IPS DF 4.7 (cell line): ENCODE data around the gene BMP8A.
"Not testable (repeated sequence)": the region's sequence is repeated elsewhere in the genome, so short reads cannot be mapped to it uniquely, and the experiment has no call there.

ENCODE experiments used
- DNase-seq: peaks from one replicate; pipeline ENCODE4 v3.0.0-alpha.2; 2013; ENCODE audit warnings: low spot score; ENCODE audit errors: extremely low read depth

Gene BMP8A

DNA sequence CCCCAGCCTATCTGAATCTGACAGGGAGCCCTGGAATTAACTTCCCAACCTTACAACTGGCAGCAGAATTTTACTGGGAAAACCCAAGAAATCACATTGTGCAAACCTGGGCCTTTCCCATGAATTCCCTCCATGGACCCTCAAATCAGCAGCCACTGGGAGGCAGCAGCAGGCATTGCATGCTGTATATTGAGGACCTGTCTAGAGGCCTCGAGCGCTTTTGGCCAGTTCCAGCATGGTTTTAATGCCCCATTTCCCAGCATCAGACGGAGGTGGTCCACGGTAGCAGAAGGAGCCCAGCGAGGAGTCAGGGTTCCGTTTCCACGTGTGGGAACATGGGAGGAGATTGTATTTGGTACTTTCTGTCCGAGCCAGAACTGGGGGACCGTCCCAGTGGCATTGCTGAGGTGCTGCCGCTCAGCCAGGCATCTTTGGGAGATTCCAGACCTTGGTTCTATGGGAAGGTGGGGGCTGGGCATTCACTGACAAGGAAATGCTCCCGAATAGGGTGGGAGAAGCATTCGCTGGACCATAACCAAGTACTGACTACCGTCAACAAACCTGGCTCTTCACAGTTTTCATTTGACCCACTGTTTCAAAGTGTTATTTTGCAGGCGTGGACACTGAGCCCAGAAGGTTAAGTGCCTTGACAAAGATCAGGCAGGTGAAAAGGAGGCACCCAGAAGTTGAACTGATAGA, 15.9 kb downstream of the BMP8A start:
- DNase-seq, result no peak

DNA sequence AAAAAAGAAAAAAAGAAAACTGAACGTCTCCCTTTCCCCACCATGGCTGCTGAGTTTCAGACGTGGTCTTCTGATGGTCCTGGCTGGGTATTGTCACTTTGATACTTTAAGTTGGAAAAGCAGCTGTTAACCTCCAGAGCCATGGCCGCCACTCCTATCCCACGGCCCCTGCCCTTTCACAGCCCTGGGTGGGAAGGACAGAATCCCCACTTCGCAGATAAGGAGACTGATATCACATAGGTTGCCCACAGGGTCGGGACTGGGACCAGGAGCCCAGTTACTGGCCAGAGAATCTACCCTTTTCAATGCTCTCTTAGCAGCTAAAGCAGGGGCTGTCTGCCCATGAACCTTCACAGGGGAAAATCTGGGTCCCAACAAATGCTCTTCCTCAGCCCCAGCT, 16.8 kb downstream of the BMP8A start:
- no peak for DNase-seq

DNA sequence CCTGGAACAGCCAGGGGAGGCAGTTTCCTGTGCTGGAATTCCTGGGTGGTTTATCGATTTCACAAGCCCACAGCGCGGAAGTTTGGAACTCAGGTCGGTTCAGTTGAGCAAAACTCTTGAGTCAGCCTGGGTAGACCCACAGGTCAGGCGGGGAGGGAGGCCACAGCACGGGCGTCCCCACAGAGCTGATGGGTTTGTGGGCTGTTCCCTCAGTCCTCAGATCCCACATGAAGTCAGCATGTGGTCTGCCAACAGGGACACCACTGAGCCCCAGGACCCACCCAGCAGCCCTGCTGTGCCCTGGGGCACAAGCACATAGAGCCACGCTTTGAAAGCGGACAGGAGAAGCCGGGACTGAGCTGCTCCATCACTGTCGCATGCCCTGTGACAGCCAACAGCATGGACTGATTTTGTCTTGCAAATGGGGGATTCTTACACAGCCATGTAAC, 17.4 kb downstream of the BMP8A start:
- no peak for DNase-seq

DNA sequence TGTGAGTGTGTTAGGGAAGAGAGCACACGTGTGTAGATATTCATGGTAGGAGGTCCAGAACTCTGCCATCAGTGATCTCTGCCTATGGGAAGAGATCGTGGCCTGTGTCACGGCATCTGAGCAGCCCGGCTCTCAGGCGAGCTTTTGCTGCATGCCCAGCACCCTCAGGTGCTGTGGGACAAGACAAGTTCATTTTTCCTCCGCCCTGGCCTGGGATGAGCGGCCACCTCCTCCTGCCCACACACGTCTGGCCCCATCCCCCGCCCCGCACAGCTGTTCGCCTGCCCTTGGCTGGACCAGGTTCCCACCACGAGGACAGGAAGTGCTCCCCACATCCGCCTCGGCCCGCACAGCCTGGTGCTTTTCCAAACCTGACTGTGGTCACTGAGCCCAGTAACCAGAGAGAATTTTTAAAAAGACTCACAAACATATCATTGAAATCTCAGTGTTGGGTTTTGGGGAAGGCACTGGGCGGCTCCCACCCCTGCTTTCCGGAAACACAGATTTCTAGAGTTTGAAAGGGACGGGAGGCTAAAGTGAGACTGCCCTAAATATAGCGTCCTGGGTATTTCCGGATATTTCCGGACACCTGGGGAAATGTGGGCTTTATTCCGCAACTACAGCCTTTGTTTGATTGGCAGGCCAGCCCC, 18.0 kb downstream of the BMP8A start:
- DNase-seq, result no peak

DNA sequence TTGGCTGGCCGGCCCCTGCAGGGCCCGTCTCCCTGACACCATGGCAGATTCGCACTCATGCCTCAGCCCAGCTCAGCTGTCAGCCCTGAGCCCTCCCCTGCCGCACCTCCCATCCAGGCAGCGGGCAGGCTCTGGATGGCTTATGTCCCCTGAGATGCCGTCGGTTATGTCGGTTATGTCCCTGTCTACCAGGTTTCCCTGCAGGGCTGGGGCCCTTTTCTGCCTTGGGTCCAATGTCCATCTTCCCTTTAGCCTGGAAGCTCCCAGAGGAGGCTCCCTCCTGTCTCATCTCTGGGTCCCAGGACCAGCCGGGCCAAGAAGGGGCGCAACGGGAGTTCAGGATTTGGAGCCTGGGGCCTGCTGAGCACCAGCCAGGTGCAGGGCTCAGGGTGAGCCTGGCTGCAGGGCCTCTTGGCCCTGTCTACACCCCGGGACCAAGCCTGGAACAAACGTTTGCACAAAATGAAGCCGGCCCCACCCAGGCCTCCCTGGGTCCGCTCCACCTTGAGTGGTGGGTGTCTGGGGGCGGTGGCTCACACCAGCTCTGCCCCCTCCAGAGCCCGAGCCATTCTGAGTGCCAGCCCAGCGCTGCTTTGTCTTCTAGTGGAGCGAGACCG, 19.2 kb downstream of the BMP8A start:
- DNase-seq, result not testable (repeated sequence)

DNA sequence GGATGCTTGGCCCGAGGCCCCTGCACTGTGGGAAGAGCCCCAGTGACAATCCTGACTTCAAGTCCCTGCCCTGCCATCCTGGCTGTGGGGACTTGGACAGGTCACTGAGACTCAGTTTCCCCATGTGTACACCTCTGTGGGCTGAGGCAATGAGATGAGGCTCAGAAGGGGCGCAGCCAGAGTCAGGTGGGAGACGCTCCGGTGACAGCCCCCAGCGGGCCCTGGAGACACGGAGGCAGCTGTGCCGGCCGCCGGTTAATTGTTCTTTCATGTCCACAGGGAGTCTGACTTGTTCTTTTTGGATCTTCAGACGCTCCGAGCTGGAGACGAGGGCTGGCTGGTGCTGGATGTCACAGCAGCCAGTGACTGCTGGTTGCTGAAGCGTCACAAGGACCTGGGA, 20.0 kb downstream of the BMP8A start:
- not testable (repeated sequence) for DNase-seq

DNA sequence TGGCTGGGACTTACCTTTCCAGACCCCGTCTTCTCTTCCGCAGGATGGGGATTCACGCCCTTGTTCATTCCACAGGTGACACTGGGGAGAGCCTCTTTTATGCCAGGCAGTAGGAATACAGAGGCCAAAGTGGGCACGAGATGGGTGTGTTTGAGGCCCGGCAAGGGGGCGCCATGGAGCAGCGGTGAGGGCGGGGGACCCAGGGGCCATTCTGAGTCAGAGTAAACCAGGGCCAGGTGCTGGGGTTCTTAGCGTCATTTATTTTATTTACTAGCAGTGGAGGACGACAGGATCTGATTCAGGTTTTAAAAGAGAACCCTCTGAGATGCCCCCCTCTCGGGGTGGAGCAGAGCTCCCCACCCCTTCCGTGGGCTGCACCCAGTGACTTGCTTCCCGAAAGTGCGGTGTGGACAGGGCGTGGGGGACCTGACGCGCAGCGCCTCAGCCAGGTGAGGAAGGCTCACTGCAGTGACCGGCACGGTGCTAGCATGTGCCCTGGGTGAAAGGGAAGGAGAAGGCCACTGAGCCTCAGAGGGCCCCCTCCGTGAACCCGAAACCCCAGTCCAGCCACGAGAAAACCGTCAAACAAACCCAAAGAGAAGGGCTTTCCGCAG, 20.9 kb downstream of the BMP8A start:
- not testable (repeated sequence) for DNase-seq

DNA sequence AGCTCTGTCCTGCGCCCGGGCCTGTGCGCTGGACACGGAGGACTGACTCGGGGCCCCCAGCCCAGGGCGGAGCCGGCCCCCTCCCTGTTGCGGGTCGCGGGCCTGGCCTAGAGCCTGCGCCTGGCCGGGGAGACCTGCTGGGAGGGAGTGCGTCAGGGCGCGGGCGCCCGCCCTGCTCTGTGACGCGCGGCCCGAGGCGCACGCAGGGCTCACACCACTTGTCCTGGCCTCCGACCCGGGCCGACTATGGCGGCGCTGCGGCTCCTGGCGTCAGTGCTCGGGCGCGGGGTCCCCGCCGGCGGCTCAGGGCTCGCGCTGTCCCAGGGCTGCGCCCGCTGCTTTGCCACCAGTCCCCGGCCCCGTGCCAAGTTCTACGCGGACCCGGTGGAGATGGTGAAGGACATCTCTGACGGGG, 23.3 kb downstream of the BMP8A start:
- DNase-seq, result not testable (repeated sequence)

DNA sequence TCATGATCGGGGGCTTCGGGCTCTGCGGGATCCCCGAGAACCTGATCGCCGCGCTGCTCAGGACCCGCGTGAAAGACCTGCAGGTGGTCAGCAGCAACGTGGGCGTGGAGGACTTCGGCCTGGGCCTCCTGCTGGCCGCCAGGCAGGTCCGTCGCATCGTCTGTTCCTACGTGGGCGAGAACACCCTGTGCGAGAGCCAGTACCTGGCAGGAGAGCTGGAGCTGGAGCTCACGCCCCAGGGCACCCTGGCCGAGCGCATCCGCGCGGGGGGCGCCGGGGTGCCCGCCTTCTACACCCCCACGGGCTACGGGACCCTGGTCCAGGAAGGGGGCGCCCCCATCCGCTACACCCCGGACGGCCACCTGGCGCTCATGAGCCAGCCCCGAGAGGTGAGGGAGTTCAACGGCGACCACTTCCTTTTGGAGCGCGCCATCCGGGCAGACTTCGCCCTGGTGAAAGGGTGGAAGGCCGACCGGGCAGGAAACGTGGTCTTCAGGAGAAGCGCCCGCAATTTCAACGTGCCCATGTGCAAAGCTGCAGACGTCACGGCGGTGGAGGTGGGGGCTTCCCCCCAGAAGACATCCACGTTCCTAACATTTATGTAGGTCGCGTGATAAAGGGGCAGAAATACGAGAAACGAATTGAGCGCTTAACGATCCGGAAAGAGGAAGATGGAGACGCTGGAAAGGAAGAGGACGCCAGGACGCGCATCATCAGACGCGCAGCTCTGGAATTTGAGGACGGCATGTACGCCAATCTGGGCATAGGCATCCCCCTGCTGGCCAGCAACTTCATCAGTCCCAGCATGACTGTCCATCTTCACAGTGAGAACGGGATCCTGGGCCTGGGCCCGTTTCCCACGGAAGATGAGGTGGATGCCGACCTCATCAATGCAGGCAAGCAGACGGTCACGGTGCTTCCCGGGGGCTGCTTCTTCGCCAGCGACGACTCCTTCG, 24.0 kb downstream of the BMP8A start:
- DNase-seq, result not testable (repeated sequence)

DNA sequence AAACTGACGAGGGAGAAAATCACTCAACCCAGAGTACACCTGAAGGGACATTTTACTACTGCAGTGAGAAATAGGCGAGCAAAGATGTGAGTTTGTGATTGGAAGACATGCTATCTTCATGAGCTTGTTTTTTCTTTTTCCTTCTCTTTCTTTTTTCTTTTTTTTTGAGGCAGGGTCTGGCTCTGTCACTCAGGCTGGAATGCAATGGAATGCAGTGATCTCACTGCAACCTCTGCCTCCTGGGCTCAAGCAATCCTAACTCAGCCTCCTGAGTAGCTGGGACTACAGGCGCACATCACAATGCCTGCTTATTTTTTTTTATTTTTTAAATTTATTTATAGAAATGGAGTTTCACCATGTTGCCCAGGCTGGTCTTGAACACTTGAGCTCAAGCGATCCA, 25.4 kb downstream of the BMP8A start:
- DNase-seq, result not testable (repeated sequence)

DNA sequence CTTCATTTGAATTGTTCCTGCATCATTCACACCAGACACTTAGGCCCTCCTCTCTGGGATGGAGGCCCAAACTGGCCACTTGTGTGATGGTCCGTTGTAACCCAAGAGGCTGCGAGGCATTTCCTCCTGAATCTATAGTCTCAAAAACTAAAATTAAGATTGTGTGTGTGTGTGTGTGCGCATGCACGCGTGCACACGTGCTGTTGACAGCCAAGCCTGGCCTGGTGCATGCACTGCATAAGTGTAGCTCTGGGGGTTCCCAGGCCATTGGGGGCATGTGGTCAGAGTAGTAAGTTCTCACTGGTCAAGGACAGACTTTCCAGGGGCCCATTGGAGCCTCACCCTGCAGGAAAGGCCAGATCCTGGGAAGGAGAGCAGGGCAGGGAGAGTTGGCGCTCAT, 26.5 kb downstream of the BMP8A start:
- DNase-seq, result not testable (repeated sequence)

DNA sequence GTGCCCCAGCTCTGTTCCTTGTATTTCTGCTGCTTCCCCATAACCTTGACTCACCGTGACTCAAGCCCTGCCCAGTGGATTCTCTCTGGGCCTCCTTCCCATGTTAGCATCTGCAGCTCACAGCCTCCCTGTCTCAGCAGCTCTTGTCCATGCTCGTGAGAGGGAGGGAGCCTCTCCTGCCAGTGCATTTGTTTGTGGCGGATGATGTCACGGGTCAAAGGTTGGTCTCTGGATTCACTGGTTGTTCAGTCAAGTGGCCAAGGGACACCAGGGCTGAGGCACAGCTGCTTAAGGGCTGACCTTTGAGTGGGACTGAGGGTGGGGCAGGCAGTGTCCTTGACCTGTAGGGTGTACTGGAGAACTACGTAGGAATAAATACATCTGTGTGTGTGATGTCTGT, 27.9 kb downstream of the BMP8A start:
- not testable (repeated sequence) for DNase-seq

DNA sequence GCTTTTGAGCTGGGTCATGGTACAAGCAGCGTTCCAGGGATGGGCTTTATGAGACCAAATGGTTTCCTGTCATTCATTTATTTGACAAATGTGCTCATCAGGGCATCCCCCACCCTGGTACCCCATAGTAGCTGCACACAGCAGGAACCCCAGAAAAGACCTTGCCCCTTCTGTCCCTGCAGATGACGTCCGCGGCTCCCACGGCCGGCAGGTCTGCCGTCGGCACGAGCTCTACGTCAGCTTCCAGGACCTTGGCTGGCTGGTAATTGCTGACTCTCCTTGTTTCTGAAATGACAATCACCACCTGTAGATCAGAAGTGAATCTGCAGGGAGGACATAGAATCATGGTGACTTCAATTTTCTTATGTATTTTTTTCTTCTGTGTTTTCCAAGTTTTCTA, 30.8 kb downstream of the BMP8A start:
- DNase-seq, result not testable (repeated sequence)

DNA sequence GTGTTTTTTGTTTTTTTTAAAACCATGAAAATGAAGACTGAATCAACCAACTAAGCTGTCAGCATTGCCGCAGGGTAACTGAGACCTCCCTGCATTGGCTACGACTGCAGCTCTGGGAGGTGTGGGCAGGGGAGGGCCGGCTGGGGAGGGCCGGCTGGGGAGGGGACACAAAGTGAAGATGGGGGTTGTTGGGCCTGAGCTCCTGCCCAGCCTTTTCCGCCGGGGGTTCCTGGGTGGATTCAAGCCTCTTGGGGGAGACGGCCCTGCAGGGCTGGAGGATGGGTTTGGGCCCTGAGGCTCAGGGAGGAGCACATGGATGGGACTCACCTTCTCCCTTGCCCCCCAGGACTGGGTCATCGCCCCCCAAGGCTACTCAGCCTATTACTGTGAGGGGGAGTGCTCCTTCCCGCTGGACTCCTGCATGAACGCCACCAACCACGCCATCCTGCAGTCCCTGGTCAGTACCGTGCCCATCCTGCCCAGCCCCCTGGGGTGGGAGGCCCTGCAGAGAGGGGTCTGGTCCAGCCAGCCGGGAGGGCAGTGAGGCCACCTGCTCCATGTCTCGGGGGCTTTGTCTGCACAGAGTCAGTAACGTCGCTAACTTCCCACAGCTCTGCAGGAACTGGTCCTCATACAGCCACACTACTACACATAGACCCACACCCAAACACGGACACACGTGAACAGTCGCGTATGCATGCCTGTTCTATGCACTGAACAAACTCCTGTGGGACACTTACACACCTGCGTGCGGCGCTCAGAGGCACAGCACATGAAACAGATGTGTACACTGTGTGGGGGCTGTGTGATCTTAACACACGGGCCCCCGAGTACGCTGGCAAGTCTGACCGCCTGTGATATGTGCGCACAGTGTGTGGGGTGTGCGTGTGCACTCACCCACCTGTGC, 31.5 kb downstream of the BMP8A start:
- DNase-seq, result no peak

DNA sequence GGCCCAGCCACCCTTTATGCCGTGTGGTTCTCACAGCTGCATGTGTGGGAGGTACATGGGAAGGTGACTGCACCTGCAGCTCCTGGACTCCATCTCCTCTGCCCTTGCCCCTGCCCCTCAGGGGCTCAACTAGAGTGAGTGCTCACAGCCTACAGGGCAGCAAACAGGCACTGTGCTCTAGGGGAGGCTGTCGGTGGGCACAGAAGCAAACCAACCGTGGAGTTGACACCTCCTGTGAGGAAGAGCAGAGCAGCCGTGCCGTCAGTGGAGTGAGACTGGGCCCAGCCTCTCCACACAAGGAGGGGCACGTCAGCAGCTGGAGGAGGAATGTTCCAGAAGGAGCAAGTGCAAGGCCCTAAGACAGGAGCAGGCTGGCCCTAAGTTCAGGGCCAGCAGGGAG, 32.7 kb downstream of the BMP8A start:
- DNase-seq, result no peak

DNA sequence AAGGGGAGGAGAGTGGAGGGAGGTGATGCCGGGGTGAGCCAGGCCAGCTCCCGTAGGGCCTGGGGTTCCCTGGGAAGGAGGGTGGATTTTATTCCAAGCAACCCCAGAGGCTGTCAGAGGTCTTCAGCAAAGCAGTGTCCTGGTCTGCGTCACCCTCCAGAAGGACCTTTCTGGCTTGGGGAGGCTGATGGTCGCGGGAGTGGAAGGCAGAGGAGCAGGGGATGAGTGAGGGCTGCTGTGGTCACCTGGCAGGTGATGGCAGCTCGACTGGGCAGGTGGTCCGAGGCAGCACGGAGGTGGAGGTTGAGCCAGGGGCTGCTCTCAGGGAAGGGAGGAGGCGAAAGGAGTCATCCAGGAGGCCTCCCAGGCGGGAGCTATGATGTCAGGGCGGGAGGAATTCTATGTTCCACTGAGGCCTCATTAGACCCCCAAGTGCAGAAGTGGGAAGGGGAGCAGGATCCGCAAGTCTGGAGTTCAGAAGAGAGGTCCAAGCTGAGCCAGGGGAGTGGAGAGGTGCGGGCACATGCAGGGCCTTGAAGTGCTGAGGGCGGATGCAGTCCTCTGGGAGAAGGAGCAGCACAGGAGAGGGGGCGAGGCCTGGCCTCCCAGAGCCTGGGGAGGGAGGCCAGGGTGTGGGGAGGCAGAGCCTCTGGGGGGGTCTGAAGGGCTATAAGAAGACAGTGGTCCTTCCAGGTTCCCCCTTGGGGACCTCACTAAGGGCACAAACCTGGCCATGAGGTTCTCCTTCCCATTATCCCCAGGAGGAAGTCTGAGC, 33.3 kb downstream of the BMP8A start:
- DNase-seq, result no peak

DNA sequence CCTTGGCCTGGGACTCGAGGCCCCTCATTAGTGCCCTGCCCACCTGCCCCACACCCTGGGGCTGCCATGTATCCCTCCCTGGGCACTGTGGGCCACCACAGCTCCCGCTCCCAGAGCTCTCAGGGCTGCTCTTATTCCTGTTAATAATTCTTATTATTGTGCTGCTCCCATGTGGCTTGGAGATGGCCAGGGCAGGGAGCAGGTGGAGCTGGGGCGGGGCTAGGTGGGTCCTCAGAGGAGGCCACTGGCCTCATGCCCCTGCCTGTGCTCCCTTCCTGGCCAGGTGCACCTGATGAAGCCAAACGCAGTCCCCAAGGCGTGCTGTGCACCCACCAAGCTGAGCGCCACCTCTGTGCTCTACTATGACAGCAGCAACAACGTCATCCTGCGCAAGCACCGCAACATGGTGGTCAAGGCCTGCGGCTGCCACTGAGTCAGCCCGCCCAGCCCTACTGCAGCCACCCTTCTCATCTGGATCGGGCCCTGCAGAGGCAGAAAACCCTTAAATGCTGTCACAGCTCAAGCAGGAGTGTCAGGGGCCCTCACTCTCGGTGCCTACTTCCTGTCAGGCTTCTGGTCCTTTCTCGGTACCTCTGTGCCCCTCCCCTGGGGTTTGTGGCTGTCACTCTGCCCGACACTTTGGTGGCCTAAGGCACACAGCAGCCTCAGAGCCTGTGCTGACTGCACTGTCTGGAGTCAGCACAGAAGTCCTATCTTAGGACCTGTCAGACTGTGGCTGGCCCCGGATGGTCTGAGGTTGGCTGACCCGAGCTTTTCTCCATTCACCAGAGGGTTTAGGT, 34.1 kb downstream of the BMP8A start:
- no peak for DNase-seq

DNA sequence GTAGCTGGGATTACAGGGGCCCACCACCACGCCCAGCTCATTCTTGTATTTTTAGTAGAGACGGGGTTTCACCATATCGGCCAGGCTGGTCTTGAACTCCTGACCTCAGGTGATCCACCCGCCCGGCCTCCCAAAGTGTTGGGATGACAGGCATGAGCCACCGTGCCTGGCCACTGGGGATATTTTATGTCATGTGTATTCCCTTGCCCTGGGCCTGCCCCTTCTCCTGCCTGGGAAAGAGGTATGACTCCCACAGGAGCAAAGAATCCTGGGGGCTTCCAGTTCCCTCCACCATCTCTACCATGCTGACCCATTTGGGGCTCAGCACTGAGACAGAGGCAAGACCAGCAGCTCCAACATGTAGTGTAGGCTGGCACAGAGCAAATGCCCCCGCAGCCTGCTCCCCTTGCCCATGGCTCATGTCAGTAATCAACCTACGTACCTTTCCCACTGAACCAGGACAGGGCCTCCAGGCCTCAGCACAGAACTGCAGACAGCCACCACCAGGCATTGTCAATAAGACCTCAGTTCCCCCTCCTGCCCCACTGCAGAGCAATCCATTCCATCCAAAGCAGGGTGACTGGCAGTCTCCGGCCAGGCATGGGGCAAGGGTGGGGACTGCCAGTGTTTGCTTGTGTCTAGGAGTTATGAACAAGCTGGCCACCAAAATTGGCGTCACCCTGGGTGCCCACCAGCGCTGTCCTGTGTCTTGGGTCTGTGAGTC, 35.2 kb downstream of the BMP8A start:
- DNase-seq, result no peak
